OCI-LY3 (cell line): ENCODE data around the gene CXCL14.

Experiments
- H2AFZ ChIP-seq: fragments of 200-600, 300-600 bp; shearing (Covaris generic); 2 replicates; pipeline ENCODE4 v1.6.0; 2014; ENCODE audit warnings: antibody characterized with exemption, low read depth, low read length
- H3K27ac ChIP-seq: fragments of 200-600, 300-600 bp; sonication (generic); 2 replicates; pipeline ENCODE4 v1.5.1; 2014; ENCODE audit warnings: mild to moderate bottlenecking, low read length, moderate library complexity, mixed read lengths
- H3K27me3 ChIP-seq: fragments of 200-600, 300-600 bp; sonication (generic); 2 replicates; pipeline ENCODE4 v1.6.1; 2014; ENCODE audit warnings: low read depth, low read length, mixed read lengths
- H3K36me3 ChIP-seq: fragments of 200-600, 300-600 bp; sonication (generic); replicated peaks from 2 replicates; pipeline ENCODE3; 2014; ENCODE audit warnings: low read depth, low read length, mixed read lengths
- H3K4me1 ChIP-seq: fragments of 300-600, 200-600 bp; sonication (generic); 2 replicates; pipeline ENCODE4 v1.6.1; 2014; ENCODE audit warnings: low read length, mixed read lengths
- H3K4me2 ChIP-seq: fragments of 200-600, 300-600 bp; sonication (generic); 2 replicates; pipeline ENCODE4 v1.6.1; 2014; ENCODE audit warnings: low read length, mixed read lengths
- H3K4me3 ChIP-seq: fragments of 300-600, 200-600 bp; sonication (generic); 2 replicates; pipeline ENCODE4 v1.5.1; 2014; ENCODE audit warnings: antibody characterized with exemption, mild to moderate bottlenecking, low read length, moderate library complexity
- H3K79me2 ChIP-seq: fragments of 300-600, 200-600 bp; shearing (Covaris generic); 2 replicates; pipeline ENCODE4 v1.6.1; 2014; ENCODE audit warnings: mild to moderate bottlenecking, low read length, mixed read lengths
- H3K9ac ChIP-seq: fragments of 300-600, 200-600 bp; shearing (Covaris generic); 2 replicates; pipeline ENCODE4 v1.6.0; 2014; ENCODE audit warnings: mild to moderate bottlenecking, low read length, moderate library complexity
- H3K9me3 ChIP-seq: fragments of 200-600, 300-600 bp; shearing (Covaris generic); 2 replicates; pipeline ENCODE4 v1.6.1; 2014; ENCODE audit warnings: low read length, mixed read lengths; ENCODE audit not compliant: insufficient read depth
- H4K20me1 ChIP-seq: fragments of 200-600, 300-600 bp; sonication (generic); 2 replicates; pipeline ENCODE4 v1.6.1; 2016; ENCODE audit warnings: low read length, mixed read lengths; ENCODE audit not compliant: insufficient read depth
- CTCF ChIP-seq: fragments of 200-600, 300-600 bp; sonication (generic); IDR thresholded peaks from 2 replicates; pipeline ENCODE4 v1.5.1; 2014; ENCODE audit warnings: antibody characterized with exemption, low read length, low read depth
- EZH2phosphoT487 ChIP-seq: fragments of 200-600 bp; shearing (Covaris generic); IDR thresholded peaks from 2 replicates; pipeline ENCODE4 v1.6.1; 2018; ENCODE audit warnings: antibody characterized with exemption, mixed run types, low read depth

The CXCL14 gene

GRCh38 chr5:135526924-135527323 is 51.9 kb downstream of the CXCL14 start:
- Histone ChIP-seq H2AFZ (no peak overlapping the region), H4K20me1 (no peaks in the 10 kb centered on the region), H3K4me3 (no peak overlapping the region), H3K9ac (no peak overlapping the region), H3K4me1 (no peaks in the 10 kb centered on the region), H3K36me3 (no peaks in the 10 kb centered on the region), H3K4me2 (no peak overlapping the region), H3K27me3 (peaks cover 9% of the 10 kb centered on the region; the same call in 1 of the 2 replicates), H3K9me3 (no peaks in the 10 kb centered on the region), H3K79me2 (no peaks in the 10 kb centered on the region), H3K27ac (no peak overlapping the region)
- TF ChIP-seq EZH2phosphoT487: no peak
- no peak for TF ChIP-seq CTCF

GRCh38 chr5:135521964-135522363 is 56.8 kb downstream of the CXCL14 start:
- Histone ChIP-seq H3K79me2 (no peaks in the 10 kb centered on the region), H3K4me3 (no peak overlapping the region), H3K27me3 (no peaks in the 10 kb centered on the region), H3K9me3 (no peaks in the 10 kb centered on the region), H3K4me1 (no peaks in the 10 kb centered on the region), H3K36me3 (no peaks in the 10 kb centered on the region), H3K9ac (no peak overlapping the region), H4K20me1 (no peaks in the 10 kb centered on the region), H3K27ac (no peak overlapping the region), H3K4me2 (no peak overlapping the region), H2AFZ (no peak overlapping the region)
- TF ChIP-seq EZH2phosphoT487 (no peak), CTCF (no peak)
